Osteocyte (in vitro differentiated cells): Measurements from ENCODE around the gene EFEMP1. TPM values are rescaled to one million over a fixed set of nuclear protein-coding genes. Genes with fewer than 3 reads are reported as not detected.

ENCODE experiments used
- DNase-seq: peaks from one replicate; pipeline ENCODE4 v3.0.0; 2021; ENCODE audit warnings: mixed read lengths; ENCODE audit not compliant: unreplicated experiment; ENCODE audit errors: extremely low spot score
- H3K27ac Mint-ChIP-seq: one replicate; pipeline ENCODE4 v1.8.0; 2021; ENCODE audit warnings: mild to moderate bottlenecking, mixed read lengths; ENCODE audit not compliant: unreplicated experiment
- H3K27me3 Mint-ChIP-seq: one replicate; pipeline ENCODE4 v1.8.0; 2021; ENCODE audit warnings: mixed read lengths; ENCODE audit not compliant: unreplicated experiment
- H3K36me3 Mint-ChIP-seq: one replicate; pipeline ENCODE4 v1.8.0; 2021; ENCODE audit warnings: mixed read lengths; ENCODE audit not compliant: unreplicated experiment
- H3K4me1 Mint-ChIP-seq: one replicate; pipeline ENCODE4 v1.8.0; 2021; ENCODE audit warnings: mixed read lengths; ENCODE audit not compliant: unreplicated experiment
- H3K4me3 Mint-ChIP-seq: one replicate; pipeline ENCODE4 v1.8.0; 2021; ENCODE audit warnings: mild to moderate bottlenecking, moderate library complexity, mixed read lengths; ENCODE audit not compliant: unreplicated experiment
- H3K9me3 Mint-ChIP-seq: one replicate; pipeline ENCODE4 v1.8.0; 2021; ENCODE audit warnings: mixed read lengths; ENCODE audit not compliant: unreplicated experiment
- CTCF ChIP-seq: fragments of 200-600 bp; sonication (generic); IDR thresholded peaks from 2 replicates; pipeline ENCODE4 v1.5.0; 2021; ENCODE audit warnings: antibody characterized with exemption, mild to moderate bottlenecking, moderate library complexity
- total RNA-seq: library from RNA; stranded (reverse); gene quantifications from 2 replicates; pipeline ENCODE4 v1.2.1, GENCODE V29; 2021

The EFEMP1 gene
- total RNA-seq, 1 donor from 2014 or later: 7.4 TPM

- Mint-ChIP-seq H3K27ac (no peak overlapping the region), H3K4me1 (no peaks in the 10 kb centered on the region), H3K4me3 (no peak overlapping the region), H3K9me3 (no peaks in the 10 kb centered on the region), H3K27me3 (peaks cover 57% of the 10 kb centered on the region), H3K36me3 (no peaks in the 10 kb centered on the region)
- DNase-seq: no peak
- no peak for TF ChIP-seq CTCF
Observed at GRCh38 chr2:55912926-55913325, 10.7 kb downstream of the EFEMP1 start.

DNA sequence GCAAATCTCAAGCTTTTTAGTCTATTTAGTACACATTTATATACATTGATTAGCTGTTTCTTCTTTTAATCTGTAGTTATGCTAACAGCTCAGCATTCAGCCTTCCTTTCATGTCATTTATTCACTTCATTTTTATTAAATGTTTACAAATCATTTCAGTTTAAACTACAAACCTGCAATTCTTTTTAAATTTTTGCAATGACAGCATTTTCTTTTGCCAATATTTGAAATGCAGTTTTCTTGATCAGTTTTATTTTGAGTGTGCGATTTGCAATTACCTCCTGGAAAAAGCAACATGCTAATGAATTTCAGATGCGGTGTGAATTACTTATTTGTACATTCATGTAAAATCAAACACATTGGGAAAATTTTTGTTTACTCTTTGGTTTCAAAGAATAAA, 13.5 kb downstream of the EFEMP1 start:
- no peak for TF ChIP-seq CTCF
- no peaks in the 10 kb centered on the region for H3K9me3 Mint-ChIP-seq
- no peaks in the 10 kb centered on the region for H3K4me1 Mint-ChIP-seq
- DNase-seq: no peak
- H3K4me3 Mint-ChIP-seq: no peak overlapping the region
- no peak overlapping the region for H3K27ac Mint-ChIP-seq
- no peaks in the 10 kb centered on the region for H3K36me3 Mint-ChIP-seq
- peaks cover 66% of the 10 kb centered on the region for H3K27me3 Mint-ChIP-seq

GRCh38 chr2:55907686-55908085, 15.9 kb downstream of the EFEMP1 start:
- no peaks in the 10 kb centered on the region for H3K9me3 Mint-ChIP-seq
- H3K4me3 Mint-ChIP-seq: no peak overlapping the region
- DNase-seq: no peak
- peaks cover 65% of the 10 kb centered on the region for H3K27me3 Mint-ChIP-seq
- no peaks in the 10 kb centered on the region for H3K4me1 Mint-ChIP-seq
- no peak for TF ChIP-seq CTCF
- no peaks in the 10 kb centered on the region for H3K36me3 Mint-ChIP-seq
- no peak overlapping the region for H3K27ac Mint-ChIP-seq

- no peaks in the 10 kb centered on the region for H3K36me3 Mint-ChIP-seq
- no peak overlapping the region for H3K27ac Mint-ChIP-seq
- H3K27me3 Mint-ChIP-seq: peaks cover 58% of the 10 kb centered on the region
- peaks cover under 1% of the 10 kb centered on the region for H3K4me1 Mint-ChIP-seq
- no peak for DNase-seq
- no peaks in the 10 kb centered on the region for H3K9me3 Mint-ChIP-seq
- no peak overlapping the region for H3K4me3 Mint-ChIP-seq
- no peak for TF ChIP-seq CTCF
Observed at GRCh38 chr2:55906993-55907392, 16.6 kb downstream of the EFEMP1 start.

DNA sequence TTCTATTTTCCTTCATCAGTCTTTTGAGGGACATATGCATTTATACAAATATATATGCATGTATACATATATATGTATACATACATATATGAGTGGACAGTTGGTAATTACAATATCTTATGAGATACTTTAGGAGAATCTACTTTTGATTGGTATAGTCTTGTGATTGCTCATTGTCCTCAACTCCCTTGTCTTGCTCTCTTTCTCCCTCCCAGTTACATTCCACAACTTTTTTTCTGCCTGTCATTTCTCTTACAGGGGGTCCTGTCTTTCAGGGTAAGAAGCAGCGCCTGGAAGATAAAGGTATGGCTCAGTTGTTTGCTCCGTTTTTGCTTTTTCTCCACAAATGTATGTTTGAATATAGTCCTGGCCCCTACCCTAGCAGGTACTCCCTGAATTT, 19.9 kb downstream of the EFEMP1 start:
- Mint-ChIP-seq H3K4me1 (peaks cover 13% of the 10 kb centered on the region), H3K9me3 (no peaks in the 10 kb centered on the region), H3K27me3 (peaks cover 33% of the 10 kb centered on the region), H3K27ac (no peak overlapping the region), H3K36me3 (no peaks in the 10 kb centered on the region), H3K4me3 (no peak overlapping the region)
- no peak for TF ChIP-seq CTCF
- DNase-seq: no peak
